Testis (tissue), 3 donors: Measurements from ENCODE around the gene PAF1. TPM values are rescaled to one million over a fixed set of nuclear protein-coding genes. Genes with fewer than 3 reads are reported as not detected.
"Not testable (repeated sequence)": the region's sequence is repeated elsewhere in the genome, so short reads cannot be mapped to it uniquely, and the experiment has no call there.

ENCODE experiments used
- DNase-seq: peaks from one replicate; pipeline ENCODE4 v3.0.0-alpha.2; 2019
- H3K27ac ChIP-seq, 2 donors: fragments of 200-600 bp; sonication (generic); one replicate each; pipeline ENCODE4 v1.5.1; 2019
- H3K27me3 ChIP-seq: fragments of 200-600 bp; sonication (generic); one replicate; pipeline ENCODE4 v1.5.1; 2019
- H3K36me3 ChIP-seq: fragments of 200-600 bp; sonication (generic); one replicate; pipeline ENCODE4 v1.5.1; 2017; ENCODE audit warnings: low read depth; ENCODE audit errors: missing control alignments
- H3K4me1 ChIP-seq: fragments of 200-600 bp; sonication (generic); one replicate; pipeline ENCODE4 v1.5.1; 2019
- H3K4me3 ChIP-seq, 2 donors: fragments of 200-600 bp; sonication (generic); one replicate each; pipeline ENCODE4 v1.5.1; 2017 to 2019
- H3K9me3 ChIP-seq: fragments of 200-600 bp; sonication (generic); one replicate; pipeline ENCODE4 v1.5.1; 2017
- CTCF ChIP-seq, 3 experiments: fragments of 450-650 bp in 2 of 3; fragments of 200-600 bp in 1 of 3; sonication (generic) in 1 of 3; IDR thresholded peaks; one replicate each; pipeline ENCODE4 v1.5.1; 2016 to 2019; ENCODE audit warnings: antibody characterized with exemption in 3 of 3, mild to moderate bottlenecking in 2 of 3, moderate library complexity in 1 of 3
- POLR2A ChIP-seq: fragments of 450-650 bp; IDR thresholded peaks from one replicate; pipeline ENCODE4 v1.6.1; 2017; ENCODE audit warnings: antibody characterized with exemption, mild to moderate bottlenecking, moderate library complexity
- WGBS, 2 donors: methylation state at CpG; one replicate each; pipeline ENCODE4 v1.1.5; 2018; 5-methylcytosine and 5-hydroxymethylcytosine counted together
- intact Hi-C: fragments of 100-400 bp; cut with DNase I; formaldehyde crosslinking; loops from one replicate; pipeline ENCODE4 v1.15.1; 2023; ENCODE audit warnings: low total_unique reads
- polyA plus RNA-seq: library from polyadenylated mRNA; stranded (reverse); fragments of 350-450 nt; fragmentation: Illumina TruSeq; extraction: RNeasy Lipid Tissue Mini Kit (QIAGEN cat#74804); gene quantifications from one replicate; pipeline ENCODE4 v1.2.3, GENCODE V29; 2014; ENCODE audit warnings: low read depth, low replicate concordance; ENCODE audit not compliant: insufficient read depth
- total RNA-seq, 2 donors: library from RNA; depleted of rRNA; stranded (reverse); fragments of >200 nt; gene quantifications; one replicate each; pipeline ENCODE4 v1.2.3, GENCODE V29; 2016

Gene PAF1
- total and polyA plus RNA-seq, 3 donors from 2014 or later, result 70.7 to 154 (median 74.6) TPM

GRCh38 chr19:39379865-39380396 is 11.0 kb downstream of the PAF1 start:
- TF ChIP-seq POLR2A (no peak), CTCF (IDR thresholded peaks at IDR 0.05) (no peak)
- Histone ChIP-seq H3K27ac (peak overlapping the region in 1 of 2 donors; percentile 51), H3K27me3 (no peaks in the 10 kb centered on the region), H3K9me3 (no peaks in the 10 kb centered on the region), H3K4me1 (no peaks in the 10 kb centered on the region), H3K4me3 (no peak overlapping the region), H3K36me3 (peaks cover 9% of the 10 kb centered on the region)
- WGBS, 2 donors, result 75 to 84% methylated on average over 14 of the region's 14 CpGs
- no peak for DNase-seq
- intact Hi-C loops, result no loop called here

GRCh38 chr19:39379366-39379765 is 11.5 kb downstream of the PAF1 start:
- 94 to 100% methylated on average over 4 of the region's 4 CpGs for WGBS, 2 donors
- H3K27me3 ChIP-seq, H3K9me3 ChIP-seq, DNase-seq, H3K4me3 ChIP-seq, H3K36me3 ChIP-seq, intact Hi-C loops, H3K4me1 ChIP-seq, H3K27ac ChIP-seq: not testable (repeated sequence)

GRCh38 chr19:39377373-39378362 is 13.2 kb downstream of the PAF1 start:
- H3K4me1 ChIP-seq, result peaks cover 7% of the 10 kb centered on the region
- H3K9me3 ChIP-seq, result no peaks in the 10 kb centered on the region
- H3K27me3 ChIP-seq, result no peaks in the 10 kb centered on the region
- peaks cover 9% of the 10 kb centered on the region for H3K36me3 ChIP-seq
- TF ChIP-seq CTCF (IDR thresholded peaks at IDR 0.05) (no peak), POLR2A (no peak)
- 78 to 87% methylated on average over 12 to 18 of the region's 18 CpGs for WGBS, 2 donors
- no peak overlapping the region for H3K4me3 ChIP-seq
- no peak for DNase-seq
- intact Hi-C loops, result no loop called here
- H3K27ac ChIP-seq, result no peak overlapping the region

GRCh38 chr19:39375929-39376328 is 15.0 kb downstream of the PAF1 start:
- TF ChIP-seq POLR2A, result no peak
- TF ChIP-seq CTCF (IDR thresholded peaks at IDR 0.05), result no peak
- H3K27me3 ChIP-seq, result no peaks in the 10 kb centered on the region
- H3K4me3 ChIP-seq, result no peak overlapping the region
- peaks cover 8% of the 10 kb centered on the region for H3K4me1 ChIP-seq
- no peaks in the 10 kb centered on the region for H3K9me3 ChIP-seq
- H3K36me3 ChIP-seq, result peaks cover 9% of the 10 kb centered on the region
- no peak overlapping the region for H3K27ac ChIP-seq
- intact Hi-C loops, result no loop called here
- DNase-seq, result no peak

GRCh38 chr19:39372941-39373340 is 18.0 kb downstream of the PAF1 start:
- TF ChIP-seq CTCF (IDR thresholded peaks at IDR 0.05) (no peak), POLR2A (no peak)
- Histone ChIP-seq H3K9me3 (no peaks in the 10 kb centered on the region), H3K27me3 (no peaks in the 10 kb centered on the region), H3K36me3 (no peaks in the 10 kb centered on the region), H3K4me1 (peaks cover 8% of the 10 kb centered on the region), H3K27ac (peak overlapping the region; percentile 70 to 82), H3K4me3 (no peak overlapping the region)
- 68 to 69% methylated on average over 2 of the region's 2 CpGs for WGBS, 2 donors
- no peak for DNase-seq
- intact Hi-C loops, result no loop called here
